ENCODE measurements around the gene CPXM1.

CPXM1 gene

DNA sequence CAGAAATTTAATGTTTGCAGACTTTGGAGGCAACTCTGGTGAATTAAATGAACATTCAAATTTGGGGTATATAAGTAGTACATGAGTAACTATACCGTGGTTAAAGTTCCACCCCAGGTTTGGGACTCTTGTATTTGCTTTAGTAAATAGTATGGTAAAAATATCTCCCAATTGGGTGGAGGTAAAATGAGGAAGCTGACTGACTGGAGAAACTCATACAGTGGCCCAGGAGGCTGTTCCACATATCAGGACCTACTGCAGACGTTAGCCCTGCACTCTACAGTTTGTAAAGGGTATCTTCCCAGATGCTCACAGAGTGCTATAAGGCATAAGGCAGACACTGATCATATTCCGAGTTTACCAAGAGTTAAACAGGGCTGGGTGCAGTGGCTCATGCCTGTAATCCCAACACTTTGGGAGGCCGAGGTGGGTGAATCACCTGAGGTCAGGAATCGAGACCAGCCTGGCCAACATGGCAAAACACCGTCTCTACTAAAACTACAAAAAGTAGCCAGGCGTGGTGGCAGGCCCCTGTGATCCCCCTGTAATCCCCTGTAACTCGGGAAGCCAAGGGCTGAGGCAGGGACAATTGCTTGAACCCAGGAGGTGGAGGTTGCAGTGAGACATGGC lies 53.7 kb downstream of the CPXM1 start:
- Mint-ChIP-seq H3K27me3 (peaks cover 17% of the 10 kb centered on the region), H3K4me1 (peaks cover 34% of the 10 kb centered on the region), H3K27ac (no peak overlapping the region), H3K4me3 (no peak overlapping the region), H3K9me3 (no peaks in the 10 kb centered on the region), H3K36me3 (ENCODE audit: low read depth) (no peaks in the 10 kb centered on the region)
- ATAC-seq = no peak
- no peak for DNase-seq

DNA sequence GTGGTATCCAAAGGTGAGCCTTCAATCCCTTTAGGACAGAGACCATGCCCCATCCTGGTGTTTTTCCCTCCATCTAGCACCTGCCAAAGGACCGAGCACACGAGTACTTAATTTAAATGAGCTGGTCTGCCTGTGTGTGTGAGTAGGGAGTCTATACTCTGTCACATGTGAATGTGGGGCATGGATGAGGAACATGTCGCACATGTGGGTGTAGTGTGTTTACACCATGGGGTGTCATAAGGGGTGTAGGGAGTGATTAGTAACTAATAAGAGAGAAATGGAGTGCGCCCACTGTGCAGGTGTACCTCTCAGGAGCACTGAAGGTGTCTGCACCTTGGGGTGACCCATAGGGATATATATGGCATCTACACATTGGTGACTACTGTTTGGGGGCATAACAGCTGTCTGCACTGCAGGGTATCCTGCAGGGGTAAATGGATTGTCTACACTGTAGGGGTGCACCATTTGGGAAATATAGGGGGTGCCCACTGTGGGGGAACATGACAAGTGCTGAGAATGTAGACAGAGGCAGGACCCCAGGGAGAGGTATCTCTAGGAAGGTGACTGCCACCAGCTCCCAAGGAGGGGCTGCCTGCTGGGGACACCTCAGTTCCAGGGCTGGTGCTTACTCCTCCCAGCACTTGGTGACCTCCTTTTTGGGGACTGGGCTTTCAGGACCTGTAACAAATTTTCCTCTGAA lies 54.3 kb downstream of the CPXM1 start:
- H3K27ac Mint-ChIP-seq = no peak overlapping the region
- peaks cover 14% of the 10 kb centered on the region for H3K27me3 Mint-ChIP-seq
- H3K36me3 Mint-ChIP-seq (ENCODE audit: low read depth) = no peaks in the 10 kb centered on the region
- peaks cover 37% of the 10 kb centered on the region for H3K4me1 Mint-ChIP-seq
- ATAC-seq (no peak), DNase-seq (no peak)
- no peaks in the 10 kb centered on the region for H3K9me3 Mint-ChIP-seq
- H3K4me3 Mint-ChIP-seq = no peak overlapping the region

DNA sequence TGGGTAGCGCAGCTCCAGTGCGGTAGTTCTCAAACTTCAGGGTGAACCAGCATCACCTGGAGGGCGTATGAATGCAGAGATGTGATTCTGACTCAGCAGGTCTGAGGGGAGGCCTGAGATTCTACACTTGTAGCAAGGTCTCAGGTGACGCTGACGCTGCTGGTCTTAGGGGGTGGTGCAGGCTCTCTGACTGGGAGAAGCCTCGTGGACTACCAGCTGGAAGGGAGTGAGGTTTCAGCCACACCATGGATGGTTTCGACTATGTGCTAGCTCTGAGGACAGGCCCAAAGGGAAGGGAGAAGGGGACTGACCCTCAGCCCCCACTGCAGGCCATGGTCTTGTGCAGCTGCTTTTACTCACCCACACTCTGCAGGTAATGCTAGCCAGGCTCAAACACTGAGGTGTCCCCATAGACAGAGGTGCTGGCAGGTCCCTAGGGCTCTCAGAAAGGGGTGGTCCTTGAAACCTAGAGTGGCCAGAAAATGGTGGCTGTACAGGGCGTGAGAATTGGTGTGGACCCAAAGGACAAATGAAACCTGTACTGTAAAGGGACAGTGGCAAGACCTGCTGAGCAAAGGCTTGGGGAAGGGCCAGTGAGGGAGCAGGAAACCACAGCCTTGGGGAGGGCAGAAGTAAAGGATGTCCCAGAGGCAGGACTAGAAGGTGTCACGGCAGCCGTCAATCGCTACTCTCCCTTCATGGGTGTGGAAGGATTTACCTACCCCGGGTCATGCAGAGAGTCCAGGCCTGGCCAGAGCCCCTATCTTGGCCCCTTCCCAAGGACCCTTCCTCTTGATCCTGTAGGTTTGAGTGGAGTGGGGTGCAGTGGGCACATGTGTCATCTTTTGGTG lies 55.1 kb downstream of the CPXM1 start:
- H3K36me3 Mint-ChIP-seq (ENCODE audit: low read depth) = no peaks in the 10 kb centered on the region
- no peak for DNase-seq
- no peaks in the 10 kb centered on the region for H3K9me3 Mint-ChIP-seq
- H3K27me3 Mint-ChIP-seq = peaks cover 6% of the 10 kb centered on the region
- no peak for ATAC-seq
- no peak overlapping the region for H3K27ac Mint-ChIP-seq
- peaks cover 40% of the 10 kb centered on the region for H3K4me1 Mint-ChIP-seq
- no peak overlapping the region for H3K4me3 Mint-ChIP-seq
